Iris pigment epithelial cell (primary cell): ENCODE results near the gene TMEM116.
"Not testable (repeated sequence)": the region's sequence is repeated elsewhere in the genome, so short reads cannot be mapped to it uniquely, and the experiment has no call there.

Experiments used
- DNase-seq: peaks from one replicate; pipeline ENCODE4 v3.0.0-alpha.2; 2011; ENCODE audit warnings: low read depth

The TMEM116 gene

GRCh38 chr12:112012775-112013600, at the start of gene TMEM116, which contains the start of gene ERP29:
TSS of gene TMEM116 (minus strand) at chr12:112013165. CDS start at chr12:112005270, 7,895 bp downstream.
TSS of gene ERP29 (plus strand) at chr12:112013426. CDS start at chr12:112013466, 40 bp downstream.
- DNase-seq: peak; percentile 98

GRCh38 chr12:112061137-112061536, 48.2 kb upstream of the TMEM116 start:
- DNase-seq: no peak

- DNase-seq: no peak
Measured at GRCh38 chr12:112049351-112049750, 36.4 kb upstream of the TMEM116 start.

GRCh38 chr12:112046003-112046402, 33.0 kb upstream of the TMEM116 start:
- DNase-seq: no peak

- DNase-seq: not testable (repeated sequence)
Measured at GRCh38 chr12:112036614-112037013, 23.6 kb upstream of the TMEM116 start.

- DNase-seq: no peak
Measured at GRCh38 chr12:112035219-112035785, 22.3 kb upstream of the TMEM116 start.

- no peak for DNase-seq
Measured at GRCh38 chr12:112032292-112032691, 19.3 kb upstream of the TMEM116 start.

GRCh38 chr12:112031472-112031871, 18.5 kb upstream of the TMEM116 start:
- DNase-seq: peak; percentile 58

GRCh38 chr12:112029301-112029700, 16.3 kb upstream of the TMEM116 start:
- DNase-seq: no peak

- DNase-seq: no peak
Measured at GRCh38 chr12:112025808-112026375, 12.9 kb upstream of the TMEM116 start.

GRCh38 chr12:112023759-112024396, 10.9 kb upstream of the TMEM116 start:
- no peak for DNase-seq

- no peak for DNase-seq
Measured at GRCh38 chr12:112022241-112023016, 9.5 kb upstream of the TMEM116 start.

GRCh38 chr12:112020947-112021457, 8.0 kb upstream of the TMEM116 start:
- no peak for DNase-seq

- DNase-seq: peak; percentile 92
Measured at GRCh38 chr12:112018571-112019237, 5.7 kb upstream of the TMEM116 start.

- DNase-seq: no peak
Measured at GRCh38 chr12:112017041-112017440, 4.1 kb upstream of the TMEM116 start.

- DNase-seq: no peak
Measured at GRCh38 chr12:112015938-112016337, 3.0 kb upstream of the TMEM116 start.

- peak; percentile 86 for DNase-seq
Measured at GRCh38 chr12:112013601-112014402, 837 bp upstream of the TMEM116 start.

- DNase-seq: no peak
Measured at GRCh38 chr12:112011685-112012084, 1.3 kb downstream of the TMEM116 start.

GRCh38 chr12:112010415-112011344, 2.3 kb downstream of the TMEM116 start:
- DNase-seq: no peak
